CD14-positive monocyte (primary cell): Measurements from ENCODE around the gene GMPR. TPM values are rescaled to one million over a fixed set of nuclear protein-coding genes. Genes with fewer than 3 reads are reported as not detected.

Source experiments
- DNase-seq, 3 donors: peaks; one replicate each; pipeline ENCODE4 v3.0.0-alpha.2; 2011 to 2022
- H2AFZ ChIP-seq: 2 replicates; pipeline ENCODE4 v1.6.0; 2012; ENCODE audit warnings: mild to moderate bottlenecking, low read depth, low read length, inconsistent platforms; ENCODE audit not compliant: insufficient read depth, poor library complexity, severe bottlenecking
- H3K27ac ChIP-seq, 2 donors: 1 replicate in 1 of 2; 2 replicates in 1 of 2; pipeline ENCODE4 v1.5.1; 2012 to 2013; ENCODE audit warnings: low read length in 2 of 2, control low read depth in 1 of 2, inconsistent platforms in 1 of 2, low read depth in 1 of 2, mild to moderate bottlenecking in 1 of 2
- H3K27me3 ChIP-seq, 2 donors: one replicate each; pipeline versions ENCODE4 v1.6.0 to v1.6.1; 2011 to 2013; ENCODE audit warnings: low read length in 2 of 2; ENCODE audit not compliant: control insufficient read depth in 2 of 2, insufficient read depth in 2 of 2
- H3K36me3 ChIP-seq, 2 donors: replicated peaks in 1 of 2; 1 replicate in 1 of 2; 2 replicates in 1 of 2; pipeline versions ENCODE4 v1.5.1 to v1.6.1; 2012 to 2013; ENCODE audit warnings: low read length in 2 of 2, control low read depth in 1 of 2, inconsistent platforms in 1 of 2, mild to moderate bottlenecking in 1 of 2; ENCODE audit not compliant: insufficient read depth in 2 of 2, control insufficient read depth in 1 of 2
- H3K4me1 ChIP-seq, 2 donors: 1 replicate in 1 of 2; 2 replicates in 1 of 2; pipeline versions ENCODE4 v1.5.1 to v1.6.1; 2012 to 2013; ENCODE audit warnings: low read length in 2 of 2, control low read depth in 1 of 2, inconsistent platforms in 1 of 2, mild to moderate bottlenecking in 1 of 2, moderate library complexity in 1 of 2; ENCODE audit not compliant: insufficient read depth in 2 of 2, control insufficient read depth in 1 of 2
- H3K4me2 ChIP-seq: replicated peaks from 2 replicates; pipeline ENCODE3; 2012; ENCODE audit warnings: low read length, moderate library complexity, mild to moderate bottlenecking; ENCODE audit not compliant: poor library complexity, severe bottlenecking; ENCODE audit errors: extremely low read depth
- H3K4me3 ChIP-seq, 3 experiments: fragments of 200-600 bp in 1 of 3; sonication (generic) in 1 of 3; replicated peaks in 1 of 3; 1 replicate in 2 of 3; 2 replicates in 1 of 3; pipeline ENCODE4 v1.5.1; 2011 to 2013; ENCODE audit warnings: low read length in 3 of 3, mild to moderate bottlenecking in 3 of 3, control low read depth in 2 of 3, low read depth in 2 of 3, inconsistent platforms in 1 of 3, moderate library complexity in 1 of 3
- H3K79me2 ChIP-seq: 2 replicates; pipeline ENCODE4 v1.6.0; 2012; ENCODE audit warnings: mild to moderate bottlenecking, control low read depth, inconsistent platforms, low read length, moderate library complexity; ENCODE audit not compliant: insufficient read depth
- H3K9ac ChIP-seq: 2 replicates; pipeline ENCODE4 v1.6.0; 2017; ENCODE audit warnings: low read length, mild to moderate bottlenecking; ENCODE audit not compliant: insufficient read depth, poor library complexity, severe bottlenecking
- H3K9me3 ChIP-seq, 2 donors: replicated peaks in 1 of 2; 1 replicate in 1 of 2; 2 replicates in 1 of 2; pipeline versions ENCODE4 v1.5.1 to v1.6.1; 2012 to 2013; ENCODE audit warnings: low read length in 2 of 2, control low read depth in 1 of 2; ENCODE audit not compliant: control insufficient read depth in 1 of 2, insufficient read depth in 1 of 2
- H4K20me1 ChIP-seq: 2 replicates; pipeline ENCODE4 v1.6.0; 2012; ENCODE audit warnings: mild to moderate bottlenecking, low read length, control low read depth, moderate library complexity; ENCODE audit not compliant: insufficient read depth
- H3K27ac Mint-ChIP-seq, 7 donors: one replicate each; pipeline ENCODE4 v1.8.0; 2020; ENCODE audit warnings: mild to moderate bottlenecking in 7 of 7, mixed read lengths in 7 of 7, moderate library complexity in 6 of 7, inconsistent platforms in 2 of 7
- H3K27me3 Mint-ChIP-seq, 3 donors: one replicate each; pipeline ENCODE4 v1.8.0; 2021 to 2022; ENCODE audit warnings: low read depth in 3 of 3, mild to moderate bottlenecking in 3 of 3, mixed read lengths in 3 of 3, moderate library complexity in 3 of 3, inconsistent platforms in 1 of 3
- H3K36me3 Mint-ChIP-seq, 2 donors: one replicate each; pipeline ENCODE4 v1.8.0; 2020; ENCODE audit warnings: mixed read lengths in 2 of 2, inconsistent platforms in 1 of 2, mild to moderate bottlenecking in 1 of 2
- H3K4me1 Mint-ChIP-seq: one replicate; pipeline ENCODE4 v1.8.0; 2020; ENCODE audit warnings: mild to moderate bottlenecking, mixed read lengths
- H3K4me3 Mint-ChIP-seq, 2 donors: one replicate each; pipeline ENCODE4 v1.8.0; 2020; ENCODE audit warnings: mild to moderate bottlenecking in 2 of 2, mixed read lengths in 2 of 2, moderate library complexity in 1 of 2
- H3K9me3 Mint-ChIP-seq, 7 donors: one replicate each; pipeline ENCODE4 v1.8.0; 2020 to 2022; ENCODE audit warnings: mixed read lengths in 7 of 7, mild to moderate bottlenecking in 6 of 7, moderate library complexity in 6 of 7, inconsistent platforms in 2 of 7
- WGBS: methylation state at CpG from one replicate; pipeline ENCODE4 v1.1.5; 2013; ENCODE audit warnings: missing lambda C conversion rate; ENCODE audit not compliant: insufficient coverage; 5-methylcytosine and 5-hydroxymethylcytosine counted together
- intact Hi-C, 2 donors: fragments of 100-400 bp; cut with micrococcal nuclease; formaldehyde crosslinking; loops; one replicate each; pipeline versions ENCODE4 v1.15.0 to v1.15.1; 2023
- polyA plus RNA-seq, 3 donors: library from polyadenylated mRNA; depleted of rRNA in 1 of 3; unstranded in 2 of 3; stranded (reverse) in 1 of 3; fragments of 300-500 nt in 2 of 3; fragments of >200 nt in 1 of 3; fragmentation: Illumina TruSeq in 2 of 3; gene quantifications; 1 replicate in 2 of 3; 2 replicates in 1 of 3; pipeline ENCODE4 v1.2.3, GENCODE V29; 2012 to 2021
- TF ChIP-seq, protein P1 (sequence below): fragments of 200-600 bp; IDR thresholded peaks from one replicate; pipeline ENCODE4 v1.8.0; 2022; ENCODE audit warnings: antibody characterized with exemption, mild to moderate bottlenecking

GMPR gene
- polyA plus RNA-seq, 3 donors = 1.9 to 3.8 (median 3.2) TPM

GRCh38 chr6:16336056-16336818 is 97.8 kb downstream of the GMPR start:
- Histone ChIP-seq H3K4me2 (no peak overlapping the region), H3K4me3 (no peak overlapping the region), H3K9me3 (no peaks in the 10 kb centered on the region), H3K79me2 (no peaks in the 10 kb centered on the region), H3K9ac (no peak overlapping the region), H4K20me1 (peaks cover 42% of the 10 kb centered on the region), H2AFZ (no peak overlapping the region), H3K27me3 (no peaks in the 10 kb centered on the region), H3K36me3 (no peaks in the 10 kb centered on the region), H3K4me1 (peaks cover 21 to 23% of the 10 kb centered on the region in 2 donors), H3K27ac (no peak overlapping the region)
- intact Hi-C loops = loop anchor here in 1 of 2 donors (10.0 kb wide), 2 partner anchors 439 to 629 kb away; no protein-coding TSS in a partner anchor
- WGBS = 100% methylated on average over 1 of the region's 6 CpGs
- no peak overlapping the region for H3K4me3 Mint-ChIP-seq
- no peak overlapping the region for H3K27ac Mint-ChIP-seq
- DNase-seq = no peak
- peaks cover 0 to 6% of the 10 kb centered on the region in 2 donors for H3K36me3 Mint-ChIP-seq
- peaks cover 0 to 1% (median 0%) of the 10 kb centered on the region in 7 donors for H3K9me3 Mint-ChIP-seq
- TF ChIP-seq, protein P1, sequence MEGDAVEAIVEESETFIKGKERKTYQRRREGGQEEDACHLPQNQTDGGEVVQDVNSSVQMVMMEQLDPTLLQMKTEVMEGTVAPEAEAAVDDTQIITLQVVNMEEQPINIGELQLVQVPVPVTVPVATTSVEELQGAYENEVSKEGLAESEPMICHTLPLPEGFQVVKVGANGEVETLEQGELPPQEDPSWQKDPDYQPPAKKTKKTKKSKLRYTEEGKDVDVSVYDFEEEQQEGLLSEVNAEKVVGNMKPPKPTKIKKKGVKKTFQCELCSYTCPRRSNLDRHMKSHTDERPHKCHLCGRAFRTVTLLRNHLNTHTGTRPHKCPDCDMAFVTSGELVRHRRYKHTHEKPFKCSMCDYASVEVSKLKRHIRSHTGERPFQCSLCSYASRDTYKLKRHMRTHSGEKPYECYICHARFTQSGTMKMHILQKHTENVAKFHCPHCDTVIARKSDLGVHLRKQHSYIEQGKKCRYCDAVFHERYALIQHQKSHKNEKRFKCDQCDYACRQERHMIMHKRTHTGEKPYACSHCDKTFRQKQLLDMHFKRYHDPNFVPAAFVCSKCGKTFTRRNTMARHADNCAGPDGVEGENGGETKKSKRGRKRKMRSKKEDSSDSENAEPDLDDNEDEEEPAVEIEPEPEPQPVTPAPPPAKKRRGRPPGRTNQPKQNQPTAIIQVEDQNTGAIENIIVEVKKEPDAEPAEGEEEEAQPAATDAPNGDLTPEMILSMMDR = no peak
- H3K4me1 Mint-ChIP-seq = peaks cover 12% of the 10 kb centered on the region
- no peaks in the 10 kb centered on the region for H3K27me3 Mint-ChIP-seq

DNA sequence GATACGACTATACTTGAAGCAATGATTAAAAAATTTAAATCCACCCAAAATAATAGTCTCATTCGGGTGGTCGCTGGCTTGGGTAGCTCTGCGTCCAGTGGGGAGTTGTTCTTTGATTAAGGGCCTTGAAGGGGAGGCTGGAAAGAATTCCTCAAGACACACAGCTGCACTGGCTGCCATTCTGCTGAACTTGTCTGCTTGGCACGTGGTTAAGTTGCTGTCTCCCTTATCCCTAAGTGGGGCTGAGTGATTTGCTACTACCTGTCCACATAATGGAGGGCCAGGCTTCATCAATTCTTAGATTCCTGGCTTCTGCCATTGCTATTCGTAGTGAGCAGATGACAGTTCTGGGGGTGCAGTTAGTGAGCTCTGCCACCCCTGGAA is 98.5 kb downstream of the GMPR start:
- peaks cover 0 to 6% of the 10 kb centered on the region in 2 donors for H3K36me3 Mint-ChIP-seq
- no peak overlapping the region for H3K27ac Mint-ChIP-seq
- DNase-seq = no peak
- intact Hi-C loops = loop anchor here in 1 of 2 donors (10.0 kb wide), 2 partner anchors 438 to 628 kb away; no protein-coding TSS in a partner anchor
- H3K27me3 Mint-ChIP-seq = no peaks in the 10 kb centered on the region
- TF ChIP-seq, protein P1 = no peak
- peaks cover 12% of the 10 kb centered on the region for H3K4me1 Mint-ChIP-seq
- H3K27ac ChIP-seq = no peak overlapping the region
- peaks cover 35% of the 10 kb centered on the region for H4K20me1 ChIP-seq
- H3K4me3 Mint-ChIP-seq = no peak overlapping the region
- no peaks in the 10 kb centered on the region for H3K27me3 ChIP-seq
- no peak overlapping the region for H3K4me2 ChIP-seq
- H3K79me2 ChIP-seq = no peaks in the 10 kb centered on the region
- H3K9ac ChIP-seq = no peak overlapping the region
- peaks cover 17 to 18% of the 10 kb centered on the region in 2 donors for H3K4me1 ChIP-seq
- H3K36me3 ChIP-seq = no peaks in the 10 kb centered on the region
- H3K9me3 Mint-ChIP-seq = peaks cover 0 to 2% (median 0%) of the 10 kb centered on the region in 7 donors
- no peaks in the 10 kb centered on the region for H3K9me3 ChIP-seq
- H3K4me3 ChIP-seq = no peak overlapping the region
- no peak overlapping the region for H2AFZ ChIP-seq
- WGBS = 100% methylated on average over 2 of the region's 6 CpGs
